ENCODE results near the gene ZBTB39.
"Not testable (repeated sequence)": the region's sequence is repeated elsewhere in the genome, so short reads cannot be mapped to it uniquely, and the experiment has no call there.

DNA sequence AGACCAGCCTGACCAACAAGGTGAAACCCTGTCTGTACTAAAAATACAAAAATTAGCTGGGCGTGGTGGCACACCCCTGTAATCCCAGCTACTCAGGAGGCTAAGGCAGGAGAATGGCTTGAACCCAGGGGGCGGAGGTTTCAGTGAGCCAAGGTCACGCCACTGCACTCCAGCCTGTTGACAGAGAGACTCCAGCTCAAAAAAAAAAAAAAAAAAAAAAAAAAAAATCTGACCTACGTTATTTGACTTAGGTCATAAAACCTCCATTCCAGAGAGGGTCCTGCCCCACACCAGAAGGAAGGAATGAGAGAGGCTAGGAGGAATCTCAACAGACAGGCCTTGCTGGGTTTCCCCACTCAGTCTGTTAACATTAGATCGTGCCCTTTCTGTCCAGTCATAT, 12.0 kb upstream of the ZBTB39 start:
- not testable (repeated sequence) for TF ChIP-seq CTCF (IDR thresholded peaks at IDR 0.05; ENCODE audit: poor library complexity); EZH2 (IDR thresholded peaks at IDR 0.05; ENCODE audit: borderline replicate concordance)
